ENCODE measurements around the gene DCAF5. TPM values are rescaled to one million over a fixed set of nuclear protein-coding genes. Genes with fewer than 3 reads are reported as not detected.

Gene DCAF5
- total RNA-seq, 4 donors from 2014 or later, result 38.7 to 57.8 (median 48.9) TPM

GRCh38 chr14:69107407-69108003, 45.4 kb downstream of the DCAF5 start:
- peaks cover 0 to 24% (median 0%) of the 10 kb centered on the region in 3 donors for H3K36me3 ChIP-seq
- H3K9me3 ChIP-seq, result no peaks in the 10 kb centered on the region
- H3K4me3 ChIP-seq, result no peak overlapping the region
- TF ChIP-seq CTCF (IDR thresholded peaks at IDR 0.05) (peak in 5 of 6 experiments; percentile 28 to 80 (median 77)), POLR2A (IDR thresholded peaks at IDR 0.05) (no peak)
- H3K27me3 ChIP-seq, result no peaks in the 10 kb centered on the region
- no peak overlapping the region for H3K27ac ChIP-seq
- H3K4me1 ChIP-seq, result peaks cover 0 to 8% (median 0%) of the 10 kb centered on the region in 4 donors
- peak in 1 of 3 donors; percentile 51 for DNase-seq

GRCh38 chr14:69106451-69106850, 46.5 kb downstream of the DCAF5 start:
- Histone ChIP-seq H3K36me3 (peaks cover 0 to 16% (median 0%) of the 10 kb centered on the region in 3 donors), H3K27me3 (no peaks in the 10 kb centered on the region), H3K27ac (no peak overlapping the region), H3K4me3 (no peak overlapping the region), H3K9me3 (no peaks in the 10 kb centered on the region), H3K4me1 (peaks cover 0 to 12% (median 0%) of the 10 kb centered on the region in 4 donors)
- DNase-seq, result no peak
- no peak for TF ChIP-seq POLR2A (IDR thresholded peaks at IDR 0.05)
- TF ChIP-seq CTCF (IDR thresholded peaks at IDR 0.05), result no peak

GRCh38 chr14:69105326-69105725, 47.6 kb downstream of the DCAF5 start:
- Histone ChIP-seq H3K27me3 (no peaks in the 10 kb centered on the region), H3K4me3 (no peak overlapping the region), H3K9me3 (no peaks in the 10 kb centered on the region), H3K4me1 (peaks cover 0 to 13% (median 0%) of the 10 kb centered on the region in 4 donors), H3K36me3 (peaks cover 0 to 16% (median 0%) of the 10 kb centered on the region in 3 donors), H3K27ac (no peak overlapping the region)
- TF ChIP-seq CTCF (IDR thresholded peaks at IDR 0.05) (no peak), POLR2A (IDR thresholded peaks at IDR 0.05) (no peak)
- DNase-seq, result no peak

GRCh38 chr14:69101331-69101826, 51.5 kb downstream of the DCAF5 start:
- TF ChIP-seq CTCF (IDR thresholded peaks at IDR 0.05) (peak in 5 of 6 experiments; percentile 12 to 78 (median 71)), POLR2A (IDR thresholded peaks at IDR 0.05) (no peak)
- H3K4me1 ChIP-seq, result peaks cover 0 to 6% (median 0%) of the 10 kb centered on the region in 4 donors
- H3K4me3 ChIP-seq, result no peak overlapping the region
- H3K27me3 ChIP-seq, result no peaks in the 10 kb centered on the region
- H3K36me3 ChIP-seq, result peaks cover 0 to 16% (median 0%) of the 10 kb centered on the region in 3 donors
- H3K27ac ChIP-seq, result peak overlapping the region in 3 of 4 donors; percentile 5 to 22 (median 9)
- H3K9me3 ChIP-seq, result no peaks in the 10 kb centered on the region
- DNase-seq, result no peak

- peak overlapping the region in 1 of 4 donors; percentile 11 for H3K27ac ChIP-seq
- no peak for TF ChIP-seq POLR2A (IDR thresholded peaks at IDR 0.05)
- TF ChIP-seq CTCF (IDR thresholded peaks at IDR 0.05), result no peak
- no peaks in the 10 kb centered on the region for H3K27me3 ChIP-seq
- no peak for DNase-seq
- peaks cover 0 to 15% (median 0%) of the 10 kb centered on the region in 4 donors for H3K4me1 ChIP-seq
- H3K4me3 ChIP-seq, result no peak overlapping the region
- H3K36me3 ChIP-seq, result peaks cover 0 to 4% (median 0%) of the 10 kb centered on the region in 3 donors
- H3K9me3 ChIP-seq, result no peaks in the 10 kb centered on the region
Measured at GRCh38 chr14:69097974-69098373, 54.9 kb downstream of the DCAF5 start.
